ENCODE results near the gene INSIG2.

Gene INSIG2

GRCh38 chr2:118124288-118124891 lies 36.1 kb downstream of the INSIG2 start:
- no peaks in the 10 kb centered on the region for H3K4me1 Mint-ChIP-seq
- no peak overlapping the region for H3K27ac Mint-ChIP-seq
- peaks cover 37% of the 10 kb centered on the region for H3K27me3 Mint-ChIP-seq
- no peak for DNase-seq
- ATAC-seq = no peak
- H3K4me3 Mint-ChIP-seq = no peak overlapping the region
- H3K9me3 Mint-ChIP-seq = no peaks in the 10 kb centered on the region

GRCh38 chr2:118127250-118127649 lies 39.0 kb downstream of the INSIG2 start:
- Mint-ChIP-seq H3K27ac (no peak overlapping the region), H3K9me3 (no peaks in the 10 kb centered on the region), H3K27me3 (peaks cover 37% of the 10 kb centered on the region), H3K4me3 (no peak overlapping the region), H3K4me1 (no peaks in the 10 kb centered on the region)
- ATAC-seq (no peak), DNase-seq (no peak)

GRCh38 chr2:118128826-118129225 lies 40.6 kb downstream of the INSIG2 start:
- ATAC-seq (no peak), DNase-seq (no peak)
- Mint-ChIP-seq H3K27me3 (peaks cover 41% of the 10 kb centered on the region), H3K9me3 (no peaks in the 10 kb centered on the region), H3K4me1 (no peaks in the 10 kb centered on the region), H3K4me3 (no peak overlapping the region), H3K27ac (no peak overlapping the region)

- Mint-ChIP-seq H3K27me3 (peaks cover 43% of the 10 kb centered on the region), H3K4me1 (no peaks in the 10 kb centered on the region), H3K27ac (no peak overlapping the region), H3K9me3 (no peaks in the 10 kb centered on the region), H3K4me3 (no peak overlapping the region)
- no peak for DNase-seq
- ATAC-seq = no peak
These were observed 42.1 kb downstream of the INSIG2 start for GRCh38 chr2:118130385-118130784.

- Mint-ChIP-seq H3K4me1 (no peaks in the 10 kb centered on the region), H3K27me3 (peaks cover 36% of the 10 kb centered on the region), H3K9me3 (no peaks in the 10 kb centered on the region), H3K4me3 (no peak overlapping the region), H3K27ac (no peak overlapping the region)
- ATAC-seq = no peak
- DNase-seq = no peak
These were observed 43.5 kb downstream of the INSIG2 start for GRCh38 chr2:118131771-118132170.

- Mint-ChIP-seq H3K4me3 (no peak overlapping the region), H3K27ac (no peak overlapping the region), H3K27me3 (peaks cover 20% of the 10 kb centered on the region), H3K4me1 (no peaks in the 10 kb centered on the region), H3K9me3 (no peaks in the 10 kb centered on the region)
- DNase-seq = no peak
- no peak for ATAC-seq
These were observed 45.6 kb downstream of the INSIG2 start for GRCh38 chr2:118133916-118134315.

- Mint-ChIP-seq H3K27me3 (peaks cover 20% of the 10 kb centered on the region), H3K4me3 (no peak overlapping the region), H3K27ac (no peak overlapping the region), H3K4me1 (no peaks in the 10 kb centered on the region), H3K9me3 (no peaks in the 10 kb centered on the region)
- ATAC-seq (no peak), DNase-seq (no peak)
These were observed 46.4 kb downstream of the INSIG2 start for GRCh38 chr2:118134650-118135049.

GRCh38 chr2:118145207-118145606 lies 56.9 kb downstream of the INSIG2 start:
- Mint-ChIP-seq H3K9me3 (no peaks in the 10 kb centered on the region), H3K4me1 (no peaks in the 10 kb centered on the region), H3K27me3 (peaks cover 10% of the 10 kb centered on the region), H3K4me3 (no peak overlapping the region), H3K27ac (no peak overlapping the region)
- DNase-seq (no peak), ATAC-seq (no peak)

- H3K4me1 Mint-ChIP-seq = no peaks in the 10 kb centered on the region
- no peaks in the 10 kb centered on the region for H3K9me3 Mint-ChIP-seq
- H3K27ac Mint-ChIP-seq = no peak overlapping the region
- DNase-seq = no peak
- H3K4me3 Mint-ChIP-seq = no peak overlapping the region
- H3K27me3 Mint-ChIP-seq = peaks cover 16% of the 10 kb centered on the region
- ATAC-seq = no peak
These were observed 57.5 kb downstream of the INSIG2 start for GRCh38 chr2:118145806-118146205.

GRCh38 chr2:118146315-118147283 lies 58.3 kb downstream of the INSIG2 start:
- no peak for DNase-seq
- no peaks in the 10 kb centered on the region for H3K9me3 Mint-ChIP-seq
- H3K27ac Mint-ChIP-seq = no peak overlapping the region
- no peak overlapping the region for H3K4me3 Mint-ChIP-seq
- no peaks in the 10 kb centered on the region for H3K4me1 Mint-ChIP-seq
- H3K27me3 Mint-ChIP-seq = peaks cover 20% of the 10 kb centered on the region
- no peak for ATAC-seq

GRCh38 chr2:118148133-118148532 lies 59.9 kb downstream of the INSIG2 start:
- ATAC-seq (peak; percentile 87), DNase-seq (no peak)
- no peak overlapping the region for H3K4me3 Mint-ChIP-seq
- no peaks in the 10 kb centered on the region for H3K9me3 Mint-ChIP-seq
- H3K27me3 Mint-ChIP-seq = peaks cover 24% of the 10 kb centered on the region
- peak overlapping the region in 1 of 2 donors; percentile 60 for H3K27ac Mint-ChIP-seq
- no peaks in the 10 kb centered on the region for H3K4me1 Mint-ChIP-seq

GRCh38 chr2:118148809-118149208 lies 60.5 kb downstream of the INSIG2 start:
- H3K27me3 Mint-ChIP-seq = peaks cover 30% of the 10 kb centered on the region
- H3K4me3 Mint-ChIP-seq = no peak overlapping the region
- H3K4me1 Mint-ChIP-seq = no peaks in the 10 kb centered on the region
- H3K27ac Mint-ChIP-seq = peak overlapping the region in 1 of 2 donors; percentile 63
- no peaks in the 10 kb centered on the region for H3K9me3 Mint-ChIP-seq
- no peak for DNase-seq
- ATAC-seq = no peak

GRCh38 chr2:118150294-118150693 lies 62.0 kb downstream of the INSIG2 start:
- Mint-ChIP-seq H3K4me3 (no peak overlapping the region), H3K9me3 (peaks cover 0 to 5% of the 10 kb centered on the region in 2 donors), H3K27me3 (peaks cover 37% of the 10 kb centered on the region), H3K27ac (peak overlapping the region in 1 of 2 donors; percentile 74), H3K4me1 (no peaks in the 10 kb centered on the region)
- DNase-seq = no peak
- ATAC-seq = no peak

GRCh38 chr2:118151831-118152230 lies 63.6 kb downstream of the INSIG2 start:
- Mint-ChIP-seq H3K9me3 (peaks cover 9 to 13% of the 10 kb centered on the region in 2 donors), H3K27ac (no peak overlapping the region), H3K4me3 (no peak overlapping the region), H3K27me3 (peaks cover 38% of the 10 kb centered on the region), H3K4me1 (no peaks in the 10 kb centered on the region)
- DNase-seq = no peak
- no peak for ATAC-seq

GRCh38 chr2:118153433-118153832 lies 65.2 kb downstream of the INSIG2 start:
- H3K27me3 Mint-ChIP-seq = peaks cover 46% of the 10 kb centered on the region
- peaks cover 9 to 19% of the 10 kb centered on the region in 2 donors for H3K9me3 Mint-ChIP-seq
- H3K27ac Mint-ChIP-seq = no peak overlapping the region
- no peak for DNase-seq
- H3K4me1 Mint-ChIP-seq = no peaks in the 10 kb centered on the region
- no peak overlapping the region for H3K4me3 Mint-ChIP-seq
- no peak for ATAC-seq

GRCh38 chr2:118154176-118154575 lies 65.9 kb downstream of the INSIG2 start:
- H3K27ac Mint-ChIP-seq = no peak overlapping the region
- peaks cover 9 to 19% of the 10 kb centered on the region in 2 donors for H3K9me3 Mint-ChIP-seq
- no peak for DNase-seq
- peaks cover 51% of the 10 kb centered on the region for H3K27me3 Mint-ChIP-seq
- H3K4me1 Mint-ChIP-seq = no peaks in the 10 kb centered on the region
- H3K4me3 Mint-ChIP-seq = no peak overlapping the region
- no peak for ATAC-seq

All from stimulated activated naive CD8-positive, alpha-beta T cell treated with anti-CD3 and anti-CD28 coated beads, Interleukin-15, amount 100 ng/mL, for 72 hours (primary cell).